Thoracic aorta (tissue), 2 donors: ENCODE measurements around the gene KIF5C. TPM values are rescaled to one million over a fixed set of nuclear protein-coding genes. Genes with fewer than 3 reads are reported as not detected.

ENCODE experiments used
- ATAC-seq: fragments of 150-250 bp; one replicate; pipeline ENCODE4 v1.8.0; 2017; ENCODE audit warnings: low read depth; ENCODE audit not compliant: insufficient number of reproducible peaks, low FRiP score
- DNase-seq: peaks from one replicate; pipeline ENCODE4 v3.0.0-alpha.2; 2020; ENCODE audit warnings: low spot score
- H3K27ac ChIP-seq, 2 donors: fragments of 200-600 bp; sonication (generic); 1 replicate in 1 of 2; 2 replicates in 1 of 2; pipeline ENCODE4 v1.5.1; 2016; ENCODE audit warnings: mild to moderate bottlenecking in 2 of 2, moderate library complexity in 2 of 2
- H3K27me3 ChIP-seq: fragments of 200-600 bp; sonication (generic); replicated peaks from 2 replicates; pipeline ENCODE4 v1.6.0; 2016; ENCODE audit warnings: mild to moderate bottlenecking; ENCODE audit not compliant: insufficient read depth
- H3K36me3 ChIP-seq: fragments of 200-600 bp; sonication (generic); one replicate; pipeline ENCODE4 v1.5.1; 2016
- H3K4me1 ChIP-seq, 2 donors: fragments of 200-600 bp; sonication (generic); 1 replicate in 1 of 2; 2 replicates in 1 of 2; pipeline versions ENCODE4 v1.5.1 to v1.6.0; 2016; ENCODE audit warnings: low read depth in 2 of 2, mild to moderate bottlenecking in 1 of 2; ENCODE audit not compliant: control insufficient read depth in 1 of 2
- H3K4me3 ChIP-seq: fragments of 200-600 bp; sonication (generic); 2 replicates; pipeline ENCODE4 v1.5.1; 2016; ENCODE audit warnings: mild to moderate bottlenecking
- H3K9me3 ChIP-seq: fragments of 200-600 bp; sonication (generic); 2 replicates; pipeline ENCODE4 v1.5.1; 2016
- CTCF ChIP-seq: fragments of 200-600 bp; sonication (generic); IDR thresholded peaks from one replicate; pipeline ENCODE4 v1.5.1; 2019; ENCODE audit warnings: antibody characterized with exemption
- total RNA-seq, 2 donors: library from RNA; depleted of rRNA; stranded (reverse); fragments of >200 nt; gene quantifications; one replicate each; pipeline versions ENCODE4 v1.1.0 to v1.2.3, GENCODE V29; 2016

Gene KIF5C
- 1 to 10 TPM; 4.5 to 7.3 TPM for total RNA-seq

GRCh38 chr2:148874868-148875341 is at the start of gene KIF5C:
KIF5C (plus strand) TSS chr2:148875227; CDS start chr2:148875618, 391 bp downstream.
- Histone ChIP-seq H3K9me3 (no peaks in the 10 kb centered on the region), H3K4me1 (peaks cover 8 to 15% of the 10 kb centered on the region in 2 donors), H3K36me3 (no peaks in the 10 kb centered on the region), H3K27ac (no peak within 1 kb of the TSS), H3K27me3 (no peaks in the 10 kb centered on the region), H3K4me3 (peak within 1 kb of the TSS; percentile 74)
- peak; percentile 6 for DNase-seq
- no peak for ATAC-seq
- no peak for TF ChIP-seq CTCF

- TF ChIP-seq CTCF: no peak
- H3K4me3 ChIP-seq: no peak overlapping the region
Measured at GRCh38 chr2:148826791-148827190, 48.2 kb upstream of the KIF5C start.

GRCh38 chr2:148828941-148829340 is 46.1 kb upstream of the KIF5C start:
- H3K4me3 ChIP-seq: no peak overlapping the region
- no peaks in the 10 kb centered on the region for H3K36me3 ChIP-seq
- H3K27me3 ChIP-seq: no peaks in the 10 kb centered on the region
- DNase-seq (no peak), ATAC-seq (no peak)
- no peaks in the 10 kb centered on the region for H3K4me1 ChIP-seq
- H3K9me3 ChIP-seq: peaks cover 3% of the 10 kb centered on the region
- no peak for TF ChIP-seq CTCF
- H3K27ac ChIP-seq: no peak overlapping the region

More at GRCh38 chr2:148826791-148827190, 48.2 kb upstream of the KIF5C start:
- ATAC-seq: no peak
- Histone ChIP-seq H3K27ac (no peak overlapping the region), H3K36me3 (no peaks in the 10 kb centered on the region), H3K4me1 (no peaks in the 10 kb centered on the region), H3K27me3 (no peaks in the 10 kb centered on the region), H3K9me3 (peaks cover 3% of the 10 kb centered on the region)
- no peak for DNase-seq

- Histone ChIP-seq H3K9me3 (peaks cover 3% of the 10 kb centered on the region), H3K4me1 (no peaks in the 10 kb centered on the region), H3K27ac (no peak overlapping the region), H3K36me3 (no peaks in the 10 kb centered on the region), H3K27me3 (no peaks in the 10 kb centered on the region), H3K4me3 (no peak overlapping the region)
- ATAC-seq: no peak
- DNase-seq: no peak
- no peak for TF ChIP-seq CTCF
Measured at GRCh38 chr2:148829618-148830017, 45.4 kb upstream of the KIF5C start.

GRCh38 chr2:148832637-148833036 is 42.4 kb upstream of the KIF5C start:
- H3K4me3 ChIP-seq: no peak overlapping the region
- no peak overlapping the region for H3K27ac ChIP-seq
- H3K27me3 ChIP-seq: no peaks in the 10 kb centered on the region
- ATAC-seq: no peak
- TF ChIP-seq CTCF: no peak
- H3K36me3 ChIP-seq: no peaks in the 10 kb centered on the region
- H3K9me3 ChIP-seq: peaks cover 2% of the 10 kb centered on the region
- DNase-seq: no peak
- no peaks in the 10 kb centered on the region for H3K4me1 ChIP-seq
